Forelimb muscle (tissue), 1 donor: ENCODE data around the gene ACACB. TPM values are rescaled to one million over a fixed set of nuclear protein-coding genes. Genes with fewer than 3 reads are reported as not detected.

Source experiments
- DNase-seq: peaks from one replicate; pipeline ENCODE4 v3.0.0-alpha.2; 2013; ENCODE audit warnings: low read depth
- polyA plus RNA-seq: library from polyadenylated mRNA; unstranded; fragments of 120-200 nt; gene quantifications from one replicate; pipeline ENCODE4 v1.2.1, GENCODE V29; 2013; ENCODE audit not compliant: insufficient read length

The ACACB gene
- polyA plus RNA-seq: 7.3 TPM

GRCh38 chr12:109115758-109116610 is at the start of gene ACACB:
ACACB (plus strand) TSS chr12:109116587; CDS start chr12:109139406, 22,819 bp downstream.
- no peak for DNase-seq

GRCh38 chr12:109069307-109070271 is 46.8 kb upstream of the ACACB start:
- no peak for DNase-seq

GRCh38 chr12:109074866-109075265 is 41.5 kb upstream of the ACACB start:
- no peak for DNase-seq

- DNase-seq: no peak
These were observed 33.6 kb upstream of the ACACB start for GRCh38 chr12:109082751-109083150.

- no peak for DNase-seq
These were observed 32.0 kb upstream of the ACACB start for GRCh38 chr12:109084425-109084824.

GRCh38 chr12:109085590-109085989 is 30.8 kb upstream of the ACACB start:
- no peak for DNase-seq

- DNase-seq: no peak
These were observed 29.1 kb upstream of the ACACB start for GRCh38 chr12:109087250-109087649.

- no peak for DNase-seq
These were observed 27.6 kb upstream of the ACACB start for GRCh38 chr12:109088818-109089217.

- DNase-seq: no peak
These were observed 26.7 kb upstream of the ACACB start for GRCh38 chr12:109089683-109090082.

GRCh38 chr12:109092497-109093021 is 23.8 kb upstream of the ACACB start:
- no peak for DNase-seq

GRCh38 chr12:109093022-109093918 is 23.1 kb upstream of the ACACB start, which contains the start of gene ALKBH2:
ALKBH2 (minus strand) TSS chr12:109093472; CDS start chr12:109092786, 686 bp downstream.
- peak; percentile 84 for DNase-seq

- no peak for DNase-seq
These were observed 19.3 kb upstream of the ACACB start for GRCh38 chr12:109097140-109097434.

GRCh38 chr12:109097435-109098182 is 18.8 kb upstream of the ACACB start, which contains the start of gene UNG:
UNG (plus strand) TSS chr12:109097597; CDS start chr12:109097680, 83 bp downstream.
- DNase-seq: peak; percentile 87

- DNase-seq: no peak
These were observed 18.2 kb upstream of the ACACB start for GRCh38 chr12:109098183-109098604.

GRCh38 chr12:109098651-109099050 is 17.7 kb upstream of the ACACB start:
- DNase-seq: no peak

- DNase-seq: no peak
These were observed 16.9 kb upstream of the ACACB start for GRCh38 chr12:109099431-109100020.

- DNase-seq: no peak
These were observed 15.6 kb upstream of the ACACB start for GRCh38 chr12:109100741-109101140.

- no peak for DNase-seq
These were observed 13.9 kb upstream of the ACACB start for GRCh38 chr12:109102491-109102890.

- DNase-seq: no peak
These were observed 11.2 kb upstream of the ACACB start for GRCh38 chr12:109105176-109105575.
